Forelimb muscle (tissue), 1 donor: ENCODE measurements around the gene NKAPD1. TPM values are rescaled to one million over a fixed set of nuclear protein-coding genes. Genes with fewer than 3 reads are reported as not detected.
A peak's percentile ranks its signal among the peaks of the same experiment; 100 is the strongest.
"Not testable (repeated sequence)": the region's sequence is repeated elsewhere in the genome, so short reads cannot be mapped to it uniquely, and the experiment has no call there.

Experiments used
- DNase-seq: peaks from one replicate; pipeline ENCODE4 v3.0.0-alpha.2; 2013; ENCODE audit warnings: low read depth
- polyA plus RNA-seq: library from polyadenylated mRNA; unstranded; fragments of 120-200 nt; gene quantifications from one replicate; pipeline ENCODE4 v1.2.1, GENCODE V29; 2013; ENCODE audit not compliant: insufficient read length

Gene NKAPD1, protein sequence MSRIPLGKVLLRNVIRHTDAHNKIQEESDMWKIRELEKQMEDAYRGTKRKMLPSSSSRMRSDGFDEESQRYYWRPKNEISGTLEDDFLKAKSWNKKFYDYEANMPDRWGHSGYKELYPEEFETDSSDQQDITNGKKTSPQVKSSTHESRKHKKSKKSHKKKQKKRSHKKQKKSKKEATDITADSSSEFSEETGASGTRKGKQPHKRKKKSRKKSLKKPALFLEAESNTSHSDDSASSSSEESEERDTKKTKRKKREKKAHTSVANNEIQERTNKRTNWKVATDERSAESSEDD
- 27.7 TPM for polyA plus RNA-seq

DNA sequence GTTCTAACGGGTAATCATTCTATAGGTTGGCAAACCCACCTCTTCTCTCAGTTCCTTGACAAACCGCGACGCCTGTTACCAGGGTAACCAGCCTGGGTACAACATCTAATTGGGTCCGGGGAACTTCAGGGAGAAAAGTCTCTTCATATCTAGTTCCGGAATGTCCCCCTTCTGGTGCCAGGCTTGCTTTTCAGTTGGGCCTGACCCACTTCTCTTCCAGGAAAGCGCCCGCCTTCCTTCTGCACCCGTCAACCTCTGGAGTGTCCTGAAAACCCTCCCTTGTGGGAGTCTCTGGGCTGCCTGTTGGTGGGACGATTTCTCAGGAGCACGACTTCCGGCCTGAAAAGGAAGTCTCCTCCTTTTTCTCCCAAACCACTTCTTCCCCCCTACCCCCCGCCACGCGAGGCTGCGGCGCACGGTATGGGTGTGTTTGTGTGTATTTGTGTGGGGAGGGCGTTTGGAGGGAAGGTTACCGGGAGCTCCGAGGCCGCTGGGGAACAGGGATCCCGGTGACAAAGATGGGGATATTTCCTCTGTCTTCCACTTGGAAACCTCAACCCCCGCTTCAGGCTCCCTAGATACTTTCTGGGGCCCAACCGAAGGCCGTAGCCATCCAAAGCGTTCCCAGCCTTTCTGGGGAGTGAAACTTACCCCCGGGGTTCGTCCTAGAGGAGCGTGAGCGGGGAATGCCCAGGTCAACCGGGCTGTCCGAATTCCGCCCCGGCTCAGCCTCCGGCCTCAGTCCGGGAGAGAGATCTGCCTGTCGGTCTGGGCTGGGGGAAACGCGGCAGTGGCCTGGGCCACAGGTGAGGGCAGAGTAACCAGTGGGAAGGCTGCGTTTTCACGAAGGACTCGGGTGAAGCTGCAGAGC, at the start of gene NKAPD1, which contains the start of gene PIH1D2:
TSS of gene NKAPD1 (plus strand) at position 359 of the 871 bp plus-strand sequence. CDS start 1,276 bp downstream, outside the sequence.
TSS of gene PIH1D2 (minus strand) at position 77 of the 871 bp plus-strand sequence. CDS start 843 bp downstream, outside the sequence.
- peak; percentile 57 for DNase-seq

DNA sequence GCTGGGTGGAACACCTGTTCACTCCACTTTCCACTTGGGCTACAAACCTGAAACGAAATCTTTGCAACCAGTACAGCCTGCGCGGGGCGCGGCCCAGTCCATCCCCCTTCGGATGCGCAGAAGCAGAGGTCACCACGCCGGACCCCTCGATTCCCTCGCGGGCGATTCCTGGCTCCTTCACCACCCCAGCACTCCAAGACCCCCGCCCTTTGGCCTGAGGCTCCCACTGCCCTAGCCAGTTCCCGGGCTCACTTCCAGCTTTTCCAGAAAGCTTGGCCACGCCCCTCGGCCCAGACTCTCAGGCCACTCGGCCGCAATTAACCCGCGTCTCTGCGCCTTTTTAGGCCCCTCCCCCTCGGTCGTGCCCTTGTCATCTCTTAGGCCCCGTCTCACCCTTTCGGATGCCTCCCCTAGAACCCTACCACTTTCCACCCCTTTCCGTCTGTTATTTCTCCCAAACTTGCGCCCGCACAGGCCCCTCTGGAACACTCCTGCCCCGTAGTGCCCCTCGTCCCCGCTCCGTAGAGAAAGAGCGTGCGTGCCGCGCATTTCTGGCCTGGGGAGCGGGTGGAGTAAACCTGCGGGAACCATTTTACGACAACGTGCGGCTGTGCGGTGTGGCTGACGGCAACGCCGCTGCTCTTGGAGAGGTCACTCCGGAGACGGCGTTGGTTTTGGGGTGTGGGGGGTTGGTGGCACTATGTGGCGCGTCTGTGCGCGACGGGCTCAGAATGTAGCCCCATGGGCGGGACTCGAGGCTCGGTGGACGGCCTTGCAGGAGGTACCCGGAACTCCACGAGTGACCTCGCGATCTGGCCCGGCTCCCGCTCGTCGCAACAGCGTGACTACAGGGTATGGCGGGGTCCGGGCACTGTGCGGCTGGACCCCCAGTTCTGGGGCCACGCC, 49.1 kb upstream of the NKAPD1 start, which contains the start of gene DLAT:
TSS of gene DLAT (plus strand) at position 636 of the 906 bp plus-strand sequence. CDS start at position 701, 65 bp downstream.
- DNase-seq: peak; percentile 41

DNA sequence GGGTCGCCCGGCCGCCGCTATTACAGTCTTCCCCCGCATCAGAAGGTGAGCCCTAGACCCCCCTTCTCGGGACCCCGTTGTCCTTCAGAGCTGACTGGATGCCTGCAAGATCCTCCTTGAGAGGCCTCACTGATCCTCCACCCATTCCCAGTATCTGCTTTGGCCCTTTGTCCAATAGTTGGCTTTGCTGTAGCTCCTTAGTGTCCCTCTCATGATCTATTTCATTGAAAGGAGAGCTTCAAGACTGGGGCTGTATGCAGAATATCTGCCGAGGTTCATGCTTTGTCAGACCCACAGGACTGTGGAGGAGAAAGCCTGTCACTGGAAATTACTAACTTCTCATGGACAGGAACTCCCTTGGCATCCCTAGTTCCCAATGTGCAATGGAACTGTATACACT, 48.4 kb upstream of the NKAPD1 start:
- no peak for DNase-seq

DNA sequence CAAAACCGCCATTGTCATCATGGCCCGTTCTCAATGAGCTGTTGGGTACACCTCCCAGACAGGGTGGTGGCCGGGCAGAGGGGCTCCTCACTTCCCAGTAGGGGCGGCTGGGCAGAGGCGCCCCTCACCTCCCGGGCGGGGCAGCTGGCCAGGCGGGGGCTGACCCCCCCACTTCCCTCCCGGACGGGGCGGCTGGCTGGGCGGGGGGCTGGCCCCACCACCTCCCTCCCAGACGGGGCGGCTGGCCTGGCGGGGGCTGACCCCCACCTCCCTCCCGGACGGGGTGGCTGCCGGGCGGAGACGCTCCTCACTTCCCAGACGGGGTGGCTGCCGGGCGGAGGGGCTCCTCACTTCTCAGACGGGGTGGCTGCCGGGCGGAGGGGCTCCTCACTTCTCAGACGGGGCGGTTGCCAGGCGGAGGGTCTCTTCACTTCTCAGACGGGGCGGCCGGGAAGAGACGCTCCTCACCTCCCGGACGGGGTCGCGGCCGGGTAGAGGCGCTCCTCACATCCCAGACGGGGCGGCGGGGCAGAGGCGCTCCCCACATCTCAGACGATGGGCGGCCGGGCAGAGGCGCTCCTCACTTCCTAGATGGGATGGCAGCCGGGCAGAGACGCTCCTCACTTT, 47.2 kb upstream of the NKAPD1 start:
- DNase-seq: not testable (repeated sequence)

DNA sequence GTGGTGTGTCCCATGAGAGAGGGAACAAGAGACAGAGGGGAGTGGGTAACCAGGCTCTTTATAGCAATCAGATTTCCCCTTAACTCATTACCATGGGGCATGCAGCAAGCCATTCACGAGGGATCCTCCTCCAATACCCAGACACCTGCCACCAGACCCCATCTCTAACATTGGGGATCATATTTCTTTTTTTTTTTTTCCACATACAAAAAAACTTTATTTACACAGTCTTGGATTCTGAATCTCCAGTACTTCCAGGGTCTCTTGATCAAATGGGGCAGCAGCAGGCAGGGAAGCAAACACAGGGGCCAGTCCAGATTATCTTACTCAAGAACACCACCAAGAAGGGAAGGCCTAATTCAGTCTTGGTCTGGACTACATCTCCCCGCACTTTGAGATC, 44.6 kb upstream of the NKAPD1 start:
- no peak for DNase-seq

DNA sequence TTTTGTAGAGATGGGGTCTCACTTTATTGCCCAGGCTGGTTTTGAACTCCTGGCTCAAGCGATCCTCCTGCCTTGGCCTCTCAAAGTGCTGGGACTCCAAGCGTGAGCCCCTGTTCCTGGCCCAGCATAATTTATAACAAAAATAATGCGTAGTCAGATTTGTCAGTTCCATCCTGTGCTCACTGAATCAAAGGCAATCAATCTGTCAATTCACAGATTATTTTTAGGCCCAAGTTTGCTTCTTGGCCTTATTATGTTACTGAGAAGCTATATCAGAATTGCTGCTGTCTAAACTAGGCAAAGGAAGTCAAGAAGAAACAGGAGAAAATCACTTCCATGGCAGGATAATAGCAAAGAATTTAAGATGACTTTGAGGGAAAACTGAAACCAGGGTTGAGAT, 40.2 kb upstream of the NKAPD1 start:
- no peak for DNase-seq

DNA sequence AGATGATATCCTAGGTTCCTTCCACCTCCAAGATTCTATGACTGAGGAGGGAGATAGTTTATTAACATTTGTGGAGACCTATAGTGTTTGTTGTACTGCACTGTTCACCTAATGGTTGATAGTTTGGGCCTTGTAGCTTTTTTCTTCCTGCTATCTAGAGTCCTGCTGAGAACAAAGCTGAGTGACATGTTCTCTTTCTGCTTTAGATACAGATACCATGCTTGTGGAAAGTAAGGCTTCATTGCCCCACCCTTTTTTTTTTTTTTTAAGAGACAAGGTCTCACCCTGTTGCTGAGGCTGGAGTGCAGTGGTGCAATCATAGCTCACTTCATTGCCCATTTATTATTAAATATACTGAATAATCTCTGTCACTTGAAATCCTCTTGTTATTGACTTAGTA, 36.6 kb upstream of the NKAPD1 start:
- no peak for DNase-seq

DNA sequence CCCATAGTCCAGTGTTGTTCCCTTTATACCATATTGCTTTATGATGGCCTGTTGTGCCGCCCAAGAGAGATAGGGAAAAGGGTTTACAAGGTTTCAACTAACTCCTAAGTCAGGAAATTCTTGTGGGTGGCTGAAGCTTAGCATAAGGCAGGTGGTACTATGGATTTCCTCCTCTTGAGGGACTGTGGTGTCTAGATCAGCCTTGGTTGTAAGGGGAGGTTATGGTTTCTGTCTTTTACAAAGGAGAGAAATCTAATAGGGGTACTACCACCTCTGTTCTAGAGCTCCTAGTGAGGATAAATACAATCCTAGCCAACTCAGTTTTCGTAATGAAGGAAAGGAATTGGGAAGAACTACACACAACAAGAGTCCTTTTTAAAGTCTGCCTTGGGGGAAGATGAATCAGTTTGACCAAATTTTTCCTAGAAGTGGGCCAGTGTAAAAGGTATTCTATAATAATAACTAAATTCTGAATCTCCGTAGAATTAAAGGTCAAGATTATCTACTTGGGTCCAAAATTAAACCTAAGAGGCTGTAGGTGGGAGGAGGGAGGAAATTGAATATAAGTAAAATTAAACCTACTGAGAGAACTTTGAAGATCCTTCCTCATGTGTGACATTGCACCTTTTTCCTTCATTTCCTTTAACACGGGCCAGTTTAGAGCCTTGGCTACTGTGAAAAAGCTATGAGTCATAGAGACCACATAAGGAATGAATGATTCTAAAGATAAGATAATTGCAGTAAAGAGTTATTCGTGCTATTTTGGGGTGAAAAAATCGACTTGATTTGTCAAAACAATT, 31.7 kb upstream of the NKAPD1 start:
- DNase-seq: no peak

DNA sequence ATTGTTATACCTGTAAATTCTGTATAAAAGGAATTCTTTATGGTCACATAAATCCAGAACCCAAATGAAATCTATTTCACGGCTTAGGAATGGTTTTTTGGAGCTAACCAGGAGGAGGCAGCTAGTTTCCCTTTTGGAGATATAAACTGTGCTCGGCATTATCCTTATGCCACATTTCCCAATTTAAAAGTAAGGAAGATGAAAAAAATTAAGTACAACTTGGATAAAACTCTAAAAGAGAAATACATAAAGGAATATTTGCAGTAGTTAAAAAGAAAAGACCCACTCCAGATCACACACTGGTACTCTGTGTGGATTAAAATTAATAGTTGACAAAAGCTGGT, 31.2 kb upstream of the NKAPD1 start:
- DNase-seq: no peak

DNA sequence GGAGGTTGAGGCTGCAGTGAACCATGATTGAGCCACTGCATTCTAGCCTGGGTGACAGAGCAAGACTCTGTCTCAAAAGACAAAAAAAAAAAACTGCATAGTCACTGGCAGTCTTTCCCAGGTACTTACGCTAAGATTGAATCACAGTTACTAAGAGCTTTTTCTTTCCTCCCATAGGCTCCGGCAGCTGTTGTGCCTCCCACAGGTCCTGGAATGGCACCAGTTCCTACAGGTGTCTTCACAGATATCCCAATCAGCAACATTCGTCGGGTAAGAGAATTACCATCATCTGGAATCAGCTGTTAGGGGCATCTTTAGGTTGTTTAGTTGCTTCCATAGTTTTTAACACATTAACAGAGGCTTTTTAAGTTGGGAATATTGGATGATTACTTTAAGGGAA, 29.1 kb upstream of the NKAPD1 start:
- DNase-seq: no peak

DNA sequence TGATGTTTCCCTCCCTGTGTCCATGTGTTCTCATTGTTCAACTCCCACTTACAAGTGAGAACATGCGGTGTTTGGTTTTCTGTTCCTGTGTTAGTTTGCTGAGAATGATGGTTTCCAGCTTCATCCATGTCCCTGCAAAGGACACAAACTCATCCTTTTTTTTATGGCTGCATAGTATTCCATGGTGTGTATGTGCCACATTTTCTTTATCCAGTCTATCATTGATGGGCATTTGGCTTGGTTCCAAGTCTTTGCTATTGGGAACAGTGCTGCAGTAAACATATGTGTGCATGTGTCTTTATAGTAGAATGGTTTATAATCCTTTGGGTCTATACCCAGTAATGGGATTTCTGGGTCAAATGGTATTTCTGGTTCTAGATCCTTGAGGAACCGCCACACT, 27.5 kb upstream of the NKAPD1 start:
- DNase-seq: not testable (repeated sequence)

DNA sequence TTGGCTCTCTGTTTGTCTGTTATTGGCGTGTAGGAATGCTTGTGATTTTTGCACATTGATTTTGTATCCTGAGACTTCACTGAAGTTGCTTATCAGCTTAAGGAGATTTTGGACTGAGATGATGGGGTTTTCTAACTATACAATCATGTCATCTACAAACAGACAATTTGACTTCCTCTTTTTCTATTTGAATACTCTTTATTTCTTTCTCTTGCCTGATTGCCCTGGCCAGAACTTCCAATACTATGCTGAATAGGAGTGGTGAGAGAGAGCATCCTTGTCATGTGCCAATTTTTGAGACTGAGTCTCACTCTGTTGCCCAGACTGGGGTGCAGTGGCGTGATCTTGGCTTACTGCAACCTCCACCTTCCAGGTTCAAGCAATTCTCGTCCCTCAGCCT, 25.8 kb upstream of the NKAPD1 start:
- not testable (repeated sequence) for DNase-seq

DNA sequence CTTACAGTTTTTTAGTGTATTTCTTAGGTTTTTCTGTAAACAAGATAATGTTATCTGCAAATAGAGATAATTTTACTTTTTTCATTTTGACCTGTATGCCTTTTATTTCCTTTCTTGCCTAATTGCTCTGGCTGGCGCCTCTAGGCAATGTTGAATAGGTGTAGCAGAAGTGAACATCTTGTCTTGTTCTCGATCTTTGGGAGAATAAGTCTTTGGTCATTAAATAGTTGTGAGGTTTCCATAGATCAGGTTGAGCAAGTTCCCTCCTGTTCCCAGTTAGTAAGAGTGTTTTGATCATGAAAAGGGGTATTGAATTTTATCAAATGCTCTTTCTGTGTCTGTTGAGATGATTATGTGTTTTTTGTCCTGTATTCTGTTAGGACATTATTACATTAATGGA, 24.3 kb upstream of the NKAPD1 start:
- DNase-seq: no peak

DNA sequence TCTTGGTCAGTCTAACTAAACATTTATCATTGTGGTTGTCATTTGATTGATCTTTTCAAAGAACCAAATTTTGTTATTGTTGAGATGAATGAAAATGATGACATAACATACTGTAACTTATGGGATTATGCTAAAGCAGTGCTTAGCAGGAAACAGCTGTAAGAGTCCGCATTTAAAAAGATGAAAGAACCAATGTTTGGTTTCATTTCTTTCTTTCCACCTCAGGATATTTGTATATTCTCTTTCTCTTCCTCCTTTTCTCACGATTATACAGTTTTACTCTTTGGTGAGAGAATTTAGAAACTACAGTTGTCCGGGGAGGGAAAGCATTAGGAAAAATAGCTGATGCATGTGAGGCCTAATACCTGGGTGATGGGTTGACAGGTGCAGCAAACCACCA, 23.4 kb upstream of the NKAPD1 start:
- no peak for DNase-seq

DNA sequence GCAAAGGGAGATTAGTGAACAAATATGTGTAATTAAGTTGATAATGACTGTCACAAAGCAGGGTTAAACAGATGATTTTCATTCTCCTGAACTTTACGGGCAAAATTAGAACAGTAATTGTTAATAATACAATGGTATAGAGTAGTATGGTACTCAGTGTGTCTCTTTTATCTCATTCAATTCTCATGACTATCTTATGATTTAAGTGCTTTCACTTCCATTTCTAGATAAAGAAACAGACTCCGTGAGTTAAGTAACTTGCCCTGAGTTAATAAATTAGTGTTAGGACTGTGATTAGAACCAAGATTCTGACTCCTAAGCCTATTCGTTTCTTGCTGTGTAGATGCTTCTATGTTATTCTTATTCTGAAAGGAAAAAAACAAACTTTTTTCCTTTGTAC, 22.3 kb upstream of the NKAPD1 start:
- no peak for DNase-seq

DNA sequence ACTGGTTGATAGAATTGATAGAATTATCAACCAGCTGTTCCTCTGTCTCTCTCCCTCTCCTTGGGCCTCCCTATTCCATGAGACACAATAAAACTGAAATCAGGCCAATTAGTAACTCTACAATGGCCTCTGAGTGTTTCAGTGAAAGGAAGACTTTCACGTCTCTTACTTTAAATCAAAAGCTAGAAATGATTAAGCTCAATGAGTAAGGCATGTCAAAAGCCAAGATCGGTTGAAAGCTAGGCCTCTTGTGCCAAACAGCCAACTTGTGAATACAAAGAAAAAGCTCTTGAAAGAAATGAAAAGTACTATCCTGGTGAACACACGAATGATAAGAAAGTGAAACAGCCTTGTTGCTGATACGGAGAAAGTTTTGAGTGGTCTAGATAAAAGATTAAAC, 16.9 kb upstream of the NKAPD1 start:
- no peak for DNase-seq

DNA sequence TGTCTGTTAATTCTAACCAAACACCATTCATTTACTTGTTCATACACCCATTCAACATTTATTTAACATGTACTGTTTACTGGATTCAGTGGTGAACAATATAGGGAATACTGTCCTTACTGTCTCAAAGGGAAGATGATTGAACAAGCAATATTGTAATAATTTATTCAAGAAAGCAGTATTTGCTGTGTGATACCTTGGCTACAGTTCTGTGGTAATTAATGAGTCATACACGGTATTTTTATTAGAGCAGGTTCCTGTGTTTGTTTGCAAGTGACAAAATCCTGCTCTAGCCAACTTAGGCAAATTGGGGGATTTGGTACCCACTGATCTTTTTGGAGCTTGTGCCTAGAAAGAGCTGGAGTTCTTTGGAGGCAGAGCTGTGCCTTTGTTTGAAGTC, 16.0 kb upstream of the NKAPD1 start:
- no peak for DNase-seq

DNA sequence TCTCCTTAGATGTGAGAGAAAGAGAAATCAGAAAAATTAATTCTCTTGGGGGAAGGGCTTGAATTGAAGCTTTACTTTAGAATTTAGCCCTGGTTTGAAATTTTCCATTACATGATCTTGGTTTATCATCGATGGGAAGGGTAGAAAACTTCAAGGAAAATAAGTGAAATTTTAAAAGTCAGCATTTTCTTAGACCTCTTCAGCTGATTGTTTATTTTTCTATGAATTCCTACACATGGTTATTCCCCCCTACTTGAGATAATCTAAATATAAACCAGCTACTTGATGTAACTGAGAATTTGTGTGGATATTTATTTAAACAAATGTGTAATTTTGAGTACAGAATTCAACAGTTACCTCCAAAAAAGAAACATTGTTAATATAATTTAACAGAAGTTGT, 11.2 kb upstream of the NKAPD1 start:
- DNase-seq: no peak

DNA sequence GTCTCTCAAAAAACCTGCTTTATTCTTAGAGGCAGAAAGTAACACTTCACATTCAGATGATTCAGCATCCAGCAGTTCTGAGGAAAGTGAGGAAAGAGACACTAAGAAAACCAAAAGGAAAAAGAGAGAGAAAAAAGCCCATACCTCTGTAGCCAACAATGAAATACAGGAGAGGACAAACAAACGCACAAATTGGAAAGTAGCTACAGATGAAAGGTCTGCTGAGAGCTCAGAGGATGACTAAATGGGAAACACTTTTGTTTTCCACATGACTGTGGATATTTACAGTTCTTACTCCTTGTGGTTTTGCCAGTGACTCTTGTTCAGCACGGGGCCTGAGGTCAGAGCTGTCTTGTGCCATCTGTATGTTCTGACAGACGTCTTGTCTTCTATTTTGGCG, 8.6 kb downstream of the NKAPD1 start:
- DNase-seq: no peak

DNA sequence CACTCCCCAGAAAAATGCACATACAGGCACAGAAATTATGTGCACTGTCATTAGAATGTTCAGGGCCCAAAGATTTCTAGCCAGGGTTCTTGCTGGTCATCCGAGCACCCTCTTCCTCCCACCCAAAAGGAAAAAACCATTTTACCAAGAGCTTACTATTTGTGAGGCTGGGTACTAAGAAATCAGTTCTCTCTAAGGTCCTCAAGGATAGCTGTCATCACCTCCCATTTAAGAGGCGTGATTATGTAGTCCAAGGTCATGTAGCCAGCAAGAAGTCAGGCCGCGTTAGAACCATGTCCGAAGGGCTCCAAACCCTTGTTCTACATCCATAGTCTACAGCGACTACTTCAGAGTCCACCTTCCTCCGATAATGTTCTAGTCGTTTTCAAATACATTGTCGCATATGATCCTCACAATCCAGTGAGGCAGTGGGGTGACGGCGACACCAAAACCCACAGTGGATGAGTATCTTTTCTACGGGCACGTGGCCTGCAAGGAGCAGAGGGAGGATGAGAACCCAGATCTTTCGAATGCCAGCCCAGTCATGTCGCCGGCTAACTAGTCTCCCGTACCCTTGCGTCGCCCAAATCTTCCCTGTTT, 11.8 kb downstream of the NKAPD1 start:
- no peak for DNase-seq
